ENCODE results near the gene GIPC1. TPM values are rescaled to one million over a fixed set of nuclear protein-coding genes. Genes with fewer than 3 reads are reported as not detected.

GIPC1 gene
- total and polyA plus RNA-seq, 9 of the 15 experiments (the other 6 are each of a cell fraction or from before 2014, with no cell fraction given), result 0.49 to 54.7 (median 24.8) TPM

DNA sequence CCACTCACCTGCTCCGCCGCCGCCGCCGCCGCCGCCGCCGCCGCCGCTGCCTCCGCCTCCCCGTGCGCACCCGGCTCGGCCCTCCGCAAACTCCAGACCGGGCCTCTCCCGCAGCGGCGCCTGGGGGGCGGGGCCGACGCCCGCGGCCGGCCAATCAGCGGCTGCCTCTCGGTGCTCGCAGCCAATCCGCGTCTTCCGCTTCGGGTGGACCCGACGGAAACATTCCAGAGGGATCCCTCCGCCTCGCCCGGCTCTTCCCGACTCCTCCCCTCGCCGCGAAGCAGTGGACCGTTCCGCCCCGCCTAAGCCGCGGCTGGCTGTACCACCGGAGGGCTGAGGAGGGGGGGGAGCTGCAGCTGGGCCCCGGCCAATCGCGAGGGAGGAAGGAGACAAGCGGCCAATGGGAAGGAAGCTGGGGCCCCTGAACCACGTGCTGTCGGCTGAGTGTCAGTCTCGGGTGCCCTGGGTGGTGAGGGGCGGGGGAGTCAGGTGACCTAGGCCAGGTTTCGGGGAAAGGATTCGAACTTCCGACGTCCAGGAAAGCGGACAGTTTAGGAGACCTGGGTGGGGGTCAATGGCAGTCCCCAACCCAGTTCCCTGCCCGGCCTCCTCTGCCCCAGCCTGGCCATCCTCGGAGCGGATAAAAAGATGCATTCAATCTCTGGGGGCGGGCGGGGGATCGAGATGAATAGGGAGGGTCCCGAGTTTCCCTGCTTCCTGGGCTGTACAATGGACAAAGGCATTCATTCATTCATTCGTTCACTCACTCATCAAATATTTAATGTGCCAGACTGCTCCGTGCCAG lies at the start of gene GIPC1 (continued):
- TF ChIP-seq, protein P1, sequence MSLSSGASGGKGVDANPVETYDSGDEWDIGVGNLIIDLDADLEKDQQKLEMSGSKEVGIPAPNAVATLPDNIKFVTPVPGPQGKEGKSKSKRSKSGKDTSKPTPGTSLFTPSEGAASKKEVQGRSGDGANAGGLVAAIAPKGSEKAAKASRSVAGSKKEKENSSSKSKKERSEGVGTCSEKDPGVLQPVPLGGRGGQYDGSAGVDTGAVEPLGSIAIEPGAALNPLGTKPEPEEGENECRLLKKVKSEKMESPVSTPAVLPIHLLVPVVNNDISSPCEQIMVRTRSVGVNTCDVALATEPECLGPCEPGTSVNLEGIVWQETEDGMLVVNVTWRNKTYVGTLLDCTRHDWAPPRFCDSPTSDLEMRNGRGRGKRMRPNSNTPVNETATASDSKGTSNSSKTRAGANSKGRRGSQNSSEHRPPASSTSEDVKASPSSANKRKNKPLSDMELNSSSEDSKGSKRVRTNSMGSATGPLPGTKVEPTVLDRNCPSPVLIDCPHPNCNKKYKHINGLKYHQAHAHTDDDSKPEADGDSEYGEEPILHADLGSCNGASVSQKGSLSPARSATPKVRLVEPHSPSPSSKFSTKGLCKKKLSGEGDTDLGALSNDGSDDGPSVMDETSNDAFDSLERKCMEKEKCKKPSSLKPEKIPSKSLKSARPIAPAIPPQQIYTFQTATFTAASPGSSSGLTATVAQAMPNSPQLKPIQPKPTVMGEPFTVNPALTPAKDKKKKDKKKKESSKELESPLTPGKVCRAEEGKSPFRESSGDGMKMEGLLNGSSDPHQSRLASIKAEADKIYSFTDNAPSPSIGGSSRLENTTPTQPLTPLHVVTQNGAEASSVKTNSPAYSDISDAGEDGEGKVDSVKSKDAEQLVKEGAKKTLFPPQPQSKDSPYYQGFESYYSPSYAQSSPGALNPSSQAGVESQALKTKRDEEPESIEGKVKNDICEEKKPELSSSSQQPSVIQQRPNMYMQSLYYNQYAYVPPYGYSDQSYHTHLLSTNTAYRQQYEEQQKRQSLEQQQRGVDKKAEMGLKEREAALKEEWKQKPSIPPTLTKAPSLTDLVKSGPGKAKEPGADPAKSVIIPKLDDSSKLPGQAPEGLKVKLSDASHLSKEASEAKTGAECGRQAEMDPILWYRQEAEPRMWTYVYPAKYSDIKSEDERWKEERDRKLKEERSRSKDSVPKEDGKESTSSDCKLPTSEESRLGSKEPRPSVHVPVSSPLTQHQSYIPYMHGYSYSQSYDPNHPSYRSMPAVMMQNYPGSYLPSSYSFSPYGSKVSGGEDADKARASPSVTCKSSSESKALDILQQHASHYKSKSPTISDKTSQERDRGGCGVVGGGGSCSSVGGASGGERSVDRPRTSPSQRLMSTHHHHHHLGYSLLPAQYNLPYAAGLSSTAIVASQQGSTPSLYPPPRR (CRISPR knock-in tag; IDR thresholded peaks at IDR 0.05; ENCODE audit: borderline replicate concordance), result peak; percentile 5; the same call in 1 of the 2 replicates
- peak; percentile 76; the same call in 1 of the 2 replicates for TF ChIP-seq ELF4 (CRISPR knock-in tag; IDR thresholded peaks at IDR 0.05)
- TF ChIP-seq NRF1 (conservative IDR thresholded peaks at IDR 0.05 in 1 of 2, IDR thresholded peaks at IDR 0.05 in 1 of 2), result peak; percentile 76 to 83; a peak in 3 of 4 replicates
- TF ChIP-seq CBFA2T2 (conservative IDR thresholded peaks at IDR 0.05), result peak; percentile 69
- TF ChIP-seq PHTF2 (CRISPR knock-in tag; IDR thresholded peaks at IDR 0.05), result no peak
- TF ChIP-seq DACH1 (IDR thresholded peaks at IDR 0.05; ENCODE audit: partially characterized antibody), result peak; percentile 61
- TF ChIP-seq, protein P2, sequence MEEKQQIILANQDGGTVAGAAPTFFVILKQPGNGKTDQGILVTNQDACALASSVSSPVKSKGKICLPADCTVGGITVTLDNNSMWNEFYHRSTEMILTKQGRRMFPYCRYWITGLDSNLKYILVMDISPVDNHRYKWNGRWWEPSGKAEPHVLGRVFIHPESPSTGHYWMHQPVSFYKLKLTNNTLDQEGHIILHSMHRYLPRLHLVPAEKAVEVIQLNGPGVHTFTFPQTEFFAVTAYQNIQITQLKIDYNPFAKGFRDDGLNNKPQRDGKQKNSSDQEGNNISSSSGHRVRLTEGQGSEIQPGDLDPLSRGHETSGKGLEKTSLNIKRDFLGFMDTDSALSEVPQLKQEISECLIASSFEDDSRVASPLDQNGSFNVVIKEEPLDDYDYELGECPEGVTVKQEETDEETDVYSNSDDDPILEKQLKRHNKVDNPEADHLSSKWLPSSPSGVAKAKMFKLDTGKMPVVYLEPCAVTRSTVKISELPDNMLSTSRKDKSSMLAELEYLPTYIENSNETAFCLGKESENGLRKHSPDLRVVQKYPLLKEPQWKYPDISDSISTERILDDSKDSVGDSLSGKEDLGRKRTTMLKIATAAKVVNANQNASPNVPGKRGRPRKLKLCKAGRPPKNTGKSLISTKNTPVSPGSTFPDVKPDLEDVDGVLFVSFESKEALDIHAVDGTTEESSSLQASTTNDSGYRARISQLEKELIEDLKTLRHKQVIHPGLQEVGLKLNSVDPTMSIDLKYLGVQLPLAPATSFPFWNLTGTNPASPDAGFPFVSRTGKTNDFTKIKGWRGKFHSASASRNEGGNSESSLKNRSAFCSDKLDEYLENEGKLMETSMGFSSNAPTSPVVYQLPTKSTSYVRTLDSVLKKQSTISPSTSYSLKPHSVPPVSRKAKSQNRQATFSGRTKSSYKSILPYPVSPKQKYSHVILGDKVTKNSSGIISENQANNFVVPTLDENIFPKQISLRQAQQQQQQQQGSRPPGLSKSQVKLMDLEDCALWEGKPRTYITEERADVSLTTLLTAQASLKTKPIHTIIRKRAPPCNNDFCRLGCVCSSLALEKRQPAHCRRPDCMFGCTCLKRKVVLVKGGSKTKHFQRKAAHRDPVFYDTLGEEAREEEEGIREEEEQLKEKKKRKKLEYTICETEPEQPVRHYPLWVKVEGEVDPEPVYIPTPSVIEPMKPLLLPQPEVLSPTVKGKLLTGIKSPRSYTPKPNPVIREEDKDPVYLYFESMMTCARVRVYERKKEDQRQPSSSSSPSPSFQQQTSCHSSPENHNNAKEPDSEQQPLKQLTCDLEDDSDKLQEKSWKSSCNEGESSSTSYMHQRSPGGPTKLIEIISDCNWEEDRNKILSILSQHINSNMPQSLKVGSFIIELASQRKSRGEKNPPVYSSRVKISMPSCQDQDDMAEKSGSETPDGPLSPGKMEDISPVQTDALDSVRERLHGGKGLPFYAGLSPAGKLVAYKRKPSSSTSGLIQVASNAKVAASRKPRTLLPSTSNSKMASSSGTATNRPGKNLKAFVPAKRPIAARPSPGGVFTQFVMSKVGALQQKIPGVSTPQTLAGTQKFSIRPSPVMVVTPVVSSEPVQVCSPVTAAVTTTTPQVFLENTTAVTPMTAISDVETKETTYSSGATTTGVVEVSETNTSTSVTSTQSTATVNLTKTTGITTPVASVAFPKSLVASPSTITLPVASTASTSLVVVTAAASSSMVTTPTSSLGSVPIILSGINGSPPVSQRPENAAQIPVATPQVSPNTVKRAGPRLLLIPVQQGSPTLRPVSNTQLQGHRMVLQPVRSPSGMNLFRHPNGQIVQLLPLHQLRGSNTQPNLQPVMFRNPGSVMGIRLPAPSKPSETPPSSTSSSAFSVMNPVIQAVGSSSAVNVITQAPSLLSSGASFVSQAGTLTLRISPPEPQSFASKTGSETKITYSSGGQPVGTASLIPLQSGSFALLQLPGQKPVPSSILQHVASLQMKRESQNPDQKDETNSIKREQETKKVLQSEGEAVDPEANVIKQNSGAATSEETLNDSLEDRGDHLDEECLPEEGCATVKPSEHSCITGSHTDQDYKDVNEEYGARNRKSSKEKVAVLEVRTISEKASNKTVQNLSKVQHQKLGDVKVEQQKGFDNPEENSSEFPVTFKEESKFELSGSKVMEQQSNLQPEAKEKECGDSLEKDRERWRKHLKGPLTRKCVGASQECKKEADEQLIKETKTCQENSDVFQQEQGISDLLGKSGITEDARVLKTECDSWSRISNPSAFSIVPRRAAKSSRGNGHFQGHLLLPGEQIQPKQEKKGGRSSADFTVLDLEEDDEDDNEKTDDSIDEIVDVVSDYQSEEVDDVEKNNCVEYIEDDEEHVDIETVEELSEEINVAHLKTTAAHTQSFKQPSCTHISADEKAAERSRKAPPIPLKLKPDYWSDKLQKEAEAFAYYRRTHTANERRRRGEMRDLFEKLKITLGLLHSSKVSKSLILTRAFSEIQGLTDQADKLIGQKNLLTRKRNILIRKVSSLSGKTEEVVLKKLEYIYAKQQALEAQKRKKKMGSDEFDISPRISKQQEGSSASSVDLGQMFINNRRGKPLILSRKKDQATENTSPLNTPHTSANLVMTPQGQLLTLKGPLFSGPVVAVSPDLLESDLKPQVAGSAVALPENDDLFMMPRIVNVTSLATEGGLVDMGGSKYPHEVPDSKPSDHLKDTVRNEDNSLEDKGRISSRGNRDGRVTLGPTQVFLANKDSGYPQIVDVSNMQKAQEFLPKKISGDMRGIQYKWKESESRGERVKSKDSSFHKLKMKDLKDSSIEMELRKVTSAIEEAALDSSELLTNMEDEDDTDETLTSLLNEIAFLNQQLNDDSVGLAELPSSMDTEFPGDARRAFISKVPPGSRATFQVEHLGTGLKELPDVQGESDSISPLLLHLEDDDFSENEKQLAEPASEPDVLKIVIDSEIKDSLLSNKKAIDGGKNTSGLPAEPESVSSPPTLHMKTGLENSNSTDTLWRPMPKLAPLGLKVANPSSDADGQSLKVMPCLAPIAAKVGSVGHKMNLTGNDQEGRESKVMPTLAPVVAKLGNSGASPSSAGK (IDR thresholded peaks at IDR 0.05), result peak; percentile 94
- peak; percentile 96 for TF ChIP-seq RAD51 (IDR thresholded peaks at IDR 0.05; ENCODE audit: borderline replicate concordance, low read depth)
- no peak for TF ChIP-seq NBN (IDR thresholded peaks at IDR 0.05; ENCODE audit: low read depth)

All from K562 (cell line).